ENCODE data around the gene CDH22.

The CDH22 gene

DNA sequence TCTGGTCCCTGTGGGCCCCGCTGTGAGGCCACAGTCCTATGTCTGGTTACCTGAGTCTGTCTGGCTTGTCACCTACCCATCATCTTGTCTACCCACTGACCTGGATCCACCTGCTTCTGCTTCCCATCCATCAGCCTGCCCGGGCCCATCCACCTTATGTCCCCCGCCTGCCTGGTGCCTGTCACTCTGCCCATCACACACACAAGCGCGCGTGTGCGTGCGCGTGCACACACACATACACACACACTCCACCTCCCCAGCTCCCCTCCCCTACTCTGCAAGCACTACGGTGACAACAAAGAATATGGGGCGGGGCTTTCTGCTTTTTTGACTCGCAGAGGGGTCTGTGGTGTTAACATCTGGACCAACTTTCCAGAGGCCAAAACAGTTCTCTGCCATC is 8.0 kb downstream of the CDH22 start:
- DNase-seq (ENCODE audit: low read depth, low spot score), result no peak

GRCh38 chr20:46299078-46299477 is 9.2 kb downstream of the CDH22 start:
- DNase-seq (ENCODE audit: low read depth, low spot score), result no peak

GRCh38 chr20:46298374-46298773 is 9.9 kb downstream of the CDH22 start:
- no peak for DNase-seq (ENCODE audit: low read depth, low spot score)

DNA sequence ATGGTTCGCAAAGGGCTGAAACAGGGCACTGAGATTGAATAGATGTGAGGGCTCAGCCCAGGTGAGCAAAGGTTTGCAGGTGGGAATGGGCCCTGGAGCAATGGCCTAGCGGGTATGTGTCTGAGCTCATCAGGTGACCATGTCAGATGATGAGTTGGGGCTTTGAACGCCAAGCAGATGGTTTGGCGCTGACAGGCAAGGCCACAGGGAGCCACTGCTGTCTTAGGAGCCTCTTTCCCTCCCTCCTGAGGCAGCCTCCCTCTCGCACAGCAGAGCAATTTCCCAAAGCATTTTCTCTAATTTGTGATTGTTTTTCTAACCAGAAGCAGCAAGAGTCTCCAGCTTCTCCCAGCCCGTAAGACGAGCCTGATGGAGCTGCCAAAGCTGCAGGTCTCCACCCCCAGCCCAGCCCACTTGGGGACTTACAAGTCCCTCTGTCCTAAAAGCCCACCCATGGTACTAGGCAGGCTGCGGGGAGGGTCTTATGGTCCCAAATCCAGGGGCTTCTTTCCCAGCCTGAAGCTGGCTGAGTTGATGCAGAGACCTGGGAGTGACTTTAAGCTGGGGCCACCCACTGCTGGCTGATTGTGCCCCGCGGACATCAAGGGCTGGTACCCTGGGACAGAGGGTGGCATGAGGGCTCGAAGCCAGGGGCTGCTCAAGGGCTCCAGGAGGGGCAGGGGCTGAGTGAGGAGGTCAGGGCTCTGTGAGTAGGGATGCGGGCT is 11.6 kb downstream of the CDH22 start:
- no peak for DNase-seq (ENCODE audit: low read depth, low spot score)

DNA sequence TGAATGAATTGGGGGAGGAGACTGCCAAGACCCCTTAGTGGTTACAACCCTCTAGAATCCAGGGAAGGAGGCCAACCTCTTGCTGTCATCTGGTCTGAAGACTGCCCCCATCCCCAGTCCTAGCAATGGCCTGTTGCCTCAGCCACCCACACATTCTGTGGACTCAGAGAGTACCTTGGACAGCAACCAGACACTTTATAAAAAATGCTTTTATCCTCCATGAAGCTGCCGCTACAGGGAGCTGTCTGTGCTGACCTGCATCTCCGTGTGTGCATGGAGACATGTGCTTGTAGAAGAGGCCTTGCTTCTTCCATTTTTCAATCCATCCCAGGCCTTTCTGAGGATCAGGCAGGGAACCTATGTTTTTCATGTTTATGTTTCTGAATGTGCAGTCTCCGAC is 15.2 kb downstream of the CDH22 start:
- DNase-seq (ENCODE audit: low read depth, low spot score), result no peak

DNA sequence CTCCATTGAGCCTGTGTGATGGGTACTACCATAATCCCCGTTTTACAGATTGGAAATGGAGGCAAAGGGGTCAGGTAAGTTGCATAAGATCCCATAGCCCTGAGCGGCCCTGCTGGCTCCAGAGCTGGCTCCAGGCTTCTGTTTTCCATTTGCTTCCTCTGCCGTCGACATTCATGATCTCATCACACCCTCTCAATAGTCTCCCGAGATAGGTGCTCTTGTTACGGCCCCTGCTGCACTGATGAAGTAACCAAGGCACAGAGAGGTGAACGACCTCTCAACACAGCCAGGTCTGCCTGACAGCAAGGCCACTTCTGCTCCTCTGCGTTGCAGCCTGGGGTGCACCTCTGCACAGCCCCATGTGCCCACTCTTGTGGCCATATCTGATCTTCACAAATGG is 16.9 kb downstream of the CDH22 start:
- no peak for DNase-seq (ENCODE audit: low read depth, low spot score)

DNA sequence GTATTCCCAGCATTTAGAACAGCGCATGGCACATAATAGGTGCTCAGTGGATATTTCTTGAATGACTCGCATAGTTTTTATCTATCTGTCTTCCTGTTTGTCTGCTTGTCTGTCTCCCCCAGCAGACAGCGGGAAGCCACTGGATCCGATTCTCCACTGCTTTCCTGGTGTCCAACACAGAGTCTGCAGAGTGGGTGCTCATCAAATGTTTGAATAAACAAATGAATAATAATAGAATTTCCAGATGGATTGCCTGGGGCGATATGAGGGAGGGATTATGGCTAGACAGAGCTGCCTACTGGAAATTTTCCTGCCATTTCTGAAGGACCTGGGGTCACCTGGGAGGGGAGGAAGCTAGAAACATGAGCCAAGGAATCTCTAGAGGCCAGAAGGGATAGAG is 18.9 kb downstream of the CDH22 start:
- DNase-seq (ENCODE audit: low read depth, low spot score), result no peak

DNA sequence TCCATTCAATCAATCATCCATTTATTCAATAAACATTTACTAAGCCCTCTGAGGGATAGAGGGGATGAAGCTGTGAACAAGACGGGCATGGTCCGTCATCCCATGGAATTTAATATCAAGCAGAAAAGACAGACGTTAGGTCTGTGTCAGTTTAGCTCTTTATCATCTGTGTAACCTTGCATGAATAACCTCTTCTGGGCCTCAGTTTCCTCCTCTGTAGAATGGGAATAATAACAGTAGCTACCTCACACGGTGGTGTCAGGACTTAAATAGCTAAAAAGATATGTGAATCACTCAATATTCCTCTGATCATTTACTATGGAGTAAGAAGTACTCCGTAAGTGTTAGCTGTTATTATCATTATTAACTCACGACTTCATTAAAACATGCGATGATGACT is 21.3 kb downstream of the CDH22 start:
- DNase-seq (ENCODE audit: low read depth, low spot score), result no peak

DNA sequence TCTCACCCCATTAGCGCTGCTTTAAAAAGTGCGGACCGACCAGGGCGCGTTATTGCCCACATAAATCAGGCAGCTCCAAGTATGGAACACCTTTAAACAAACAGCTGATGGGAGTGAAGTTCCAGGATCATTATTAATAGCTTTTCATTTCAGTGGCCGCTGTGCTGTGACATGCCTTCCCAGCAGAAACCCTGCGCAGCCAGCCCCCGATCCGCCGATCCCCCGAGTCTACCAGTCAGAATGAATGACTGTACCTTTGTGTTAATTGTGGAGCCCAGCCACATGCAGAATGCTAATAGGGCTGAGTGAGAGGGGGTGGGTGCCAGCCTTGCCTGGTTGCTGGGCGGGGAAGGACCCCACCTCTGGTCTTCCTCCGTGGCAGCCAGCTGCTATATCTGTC is 21.9 kb downstream of the CDH22 start:
- no peak for DNase-seq (ENCODE audit: low read depth, low spot score)

DNA sequence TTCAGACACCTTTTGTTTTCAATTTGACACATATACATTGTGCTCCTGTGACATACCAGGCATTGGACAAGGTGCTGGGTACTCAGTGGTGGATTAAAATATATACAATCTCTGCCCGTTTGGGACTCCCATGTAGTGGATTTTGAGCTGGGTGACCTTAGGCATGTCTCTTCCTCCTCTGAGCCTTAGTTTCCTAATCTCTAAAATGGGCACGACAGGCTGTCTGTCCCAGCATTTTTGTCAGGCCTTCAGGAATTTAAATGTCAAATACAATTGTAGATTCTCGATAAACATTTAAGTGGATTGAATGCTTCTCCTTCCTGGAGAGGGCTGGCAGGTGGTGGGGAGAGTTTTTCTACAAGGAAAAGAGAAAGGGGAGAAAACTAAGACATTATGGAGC is 22.6 kb downstream of the CDH22 start:
- DNase-seq (ENCODE audit: low read depth, low spot score), result no peak

- DNase-seq (ENCODE audit: low read depth, low spot score), result no peak
Observed at GRCh38 chr20:46285072-46285471, 23.2 kb downstream of the CDH22 start.

GRCh38 chr20:46284040-46284427 is 24.3 kb downstream of the CDH22 start:
- no peak for DNase-seq (ENCODE audit: low read depth, low spot score)

GRCh38 chr20:46283426-46284039 is 24.8 kb downstream of the CDH22 start:
- DNase-seq (ENCODE audit: low read depth, low spot score), result no peak

DNA sequence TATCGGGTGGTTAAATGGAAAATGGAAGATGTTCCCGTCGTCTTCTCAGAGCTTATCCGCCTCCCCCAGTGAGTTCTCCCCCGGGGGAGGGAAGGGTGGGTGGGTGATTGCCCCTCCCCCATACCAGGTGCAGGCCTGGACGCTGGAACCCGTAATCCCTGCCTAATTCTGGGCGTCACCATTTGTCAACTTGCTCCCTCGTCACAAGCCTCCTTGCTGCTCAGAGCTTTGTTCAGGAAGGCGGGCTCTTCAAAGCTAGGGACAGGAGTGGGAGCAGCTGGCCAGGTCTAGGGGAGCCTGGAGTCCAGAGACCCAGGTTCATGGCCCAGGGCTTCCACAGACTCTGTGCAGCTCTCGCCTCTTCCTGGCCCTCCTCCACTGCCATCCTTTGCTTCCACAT is 25.6 kb downstream of the CDH22 start:
- no peak for DNase-seq (ENCODE audit: low read depth, low spot score)

DNA sequence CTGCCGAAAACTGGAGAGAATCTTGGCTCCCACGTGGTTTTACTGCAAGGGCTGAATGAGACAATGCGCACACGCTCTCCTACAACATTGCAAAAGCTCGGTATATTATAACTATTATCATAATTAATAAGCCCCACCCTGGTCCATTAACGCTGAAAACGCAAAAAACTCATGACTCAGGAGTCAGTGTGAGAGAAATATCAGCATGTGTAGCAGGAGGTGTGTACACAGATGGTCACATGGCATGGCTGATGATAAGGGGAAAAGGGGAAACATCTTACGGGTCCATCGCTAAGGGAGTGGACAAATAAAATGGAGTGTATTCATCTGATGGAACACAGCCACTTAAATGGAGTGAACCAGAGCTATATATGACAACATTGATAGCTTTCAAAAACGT is 29.2 kb downstream of the CDH22 start:
- DNase-seq (ENCODE audit: low read depth, low spot score), result no peak

GRCh38 chr20:46277602-46278001 is 30.7 kb downstream of the CDH22 start:
- DNase-seq (ENCODE audit: low read depth, low spot score), result no peak

- no peak for DNase-seq (ENCODE audit: low read depth, low spot score)
Observed at GRCh38 chr20:46276531-46276930, 31.8 kb downstream of the CDH22 start.

- DNase-seq (ENCODE audit: low read depth, low spot score), result no peak
Observed at GRCh38 chr20:46275091-46275490, 33.2 kb downstream of the CDH22 start.

GRCh38 chr20:46273717-46274116 is 34.6 kb downstream of the CDH22 start:
- no peak for DNase-seq (ENCODE audit: low read depth, low spot score)

DNA sequence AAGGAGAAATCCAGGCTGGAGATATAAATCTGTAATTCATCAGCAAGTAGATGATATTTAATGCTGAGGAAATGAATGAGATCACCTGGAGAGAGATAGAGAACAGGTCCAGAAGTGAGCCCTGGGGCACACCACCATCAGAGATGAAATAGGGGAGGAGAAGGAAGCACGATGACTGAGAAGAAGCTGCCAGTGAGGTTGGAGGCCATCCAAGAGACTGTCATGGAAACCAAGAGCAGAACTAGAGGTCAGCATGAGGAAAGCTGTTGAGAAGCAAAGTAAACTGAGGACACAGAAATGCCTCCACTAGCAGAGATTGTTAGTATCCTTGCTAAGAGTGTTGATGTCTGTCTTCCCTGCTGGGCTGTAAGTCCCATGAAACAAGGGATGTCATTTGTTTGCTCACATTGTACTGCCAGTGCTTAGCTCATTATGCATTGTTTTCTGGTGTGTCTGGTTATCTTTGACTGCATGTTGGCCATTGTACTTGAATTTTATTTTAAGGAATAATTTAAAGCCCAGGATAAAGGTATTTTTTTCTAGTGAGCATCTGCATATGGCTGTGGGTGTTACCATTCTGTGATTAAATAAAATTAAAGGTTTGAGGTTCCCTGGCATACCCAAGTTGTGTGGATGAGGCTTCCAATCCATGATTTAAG is 35.8 kb downstream of the CDH22 start:
- no peak for DNase-seq (ENCODE audit: low read depth, low spot score)

DNA sequence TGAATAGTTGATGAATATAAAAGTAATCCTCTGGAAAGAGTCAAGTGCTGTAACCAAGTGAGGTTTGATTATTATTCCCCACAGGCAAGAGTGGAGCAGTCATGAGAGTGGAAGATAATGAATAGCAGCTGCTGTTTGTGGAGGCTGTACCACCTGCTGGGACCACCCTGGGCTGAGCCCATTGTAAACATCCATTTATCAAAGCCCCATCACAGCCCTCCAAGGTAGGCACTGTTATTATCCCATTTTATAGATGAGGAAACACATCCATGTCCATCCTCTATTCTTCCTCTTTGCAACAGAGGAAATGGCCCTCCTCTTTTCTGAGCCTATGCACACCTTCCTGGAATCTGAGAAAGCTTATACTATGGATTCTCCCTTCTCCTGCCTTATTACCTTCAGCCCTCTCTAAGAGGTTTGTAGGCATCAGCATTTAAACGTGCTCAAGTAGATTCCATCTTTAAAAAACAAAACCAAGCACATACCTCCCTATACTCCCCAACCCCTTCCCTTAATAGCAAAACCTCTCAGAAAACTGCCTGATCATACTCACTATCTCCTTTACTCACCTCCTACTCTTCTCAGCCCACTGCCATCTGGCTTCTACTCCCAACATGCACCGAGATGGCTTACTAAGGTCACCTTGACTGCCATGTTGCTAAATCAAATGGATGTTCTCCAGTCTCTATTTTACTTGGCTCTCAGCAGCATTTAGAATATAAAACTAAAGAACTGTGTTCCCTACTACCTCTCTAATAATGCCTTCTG is 37.1 kb downstream of the CDH22 start:
- no peak for DNase-seq (ENCODE audit: low read depth, low spot score)

DNA sequence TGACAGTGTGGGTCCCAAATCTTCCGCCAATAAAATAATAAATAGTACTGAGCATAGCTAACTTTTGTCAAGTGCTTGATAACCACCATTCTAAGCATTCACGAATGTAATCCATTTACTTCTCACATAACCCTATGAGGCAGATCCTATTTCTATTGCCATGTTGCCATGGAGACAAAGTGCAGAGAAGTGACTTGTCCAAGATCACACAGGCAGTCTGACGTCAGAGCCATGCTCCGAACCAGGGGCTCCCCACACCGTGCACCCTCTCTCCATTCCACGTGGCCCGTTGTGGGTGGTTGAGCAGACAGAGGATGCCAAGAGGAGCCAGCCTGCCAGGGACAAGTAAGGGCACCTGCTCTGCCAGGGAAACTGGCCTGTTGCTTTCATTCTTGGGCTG is 38.9 kb downstream of the CDH22 start:
- no peak for DNase-seq (ENCODE audit: low read depth, low spot score)
